DMS 273 (cell line): ENCODE data around the gene GMEB2.
"Not testable (repeated sequence)": the region's sequence is repeated elsewhere in the genome, so short reads cannot be mapped to it uniquely, and the experiment has no call there.

Experiments
- DNase-seq: peaks from one replicate; lab custom pipeline; 2025; ENCODE audit not compliant: unreplicated experiment; lab: John Stamatoyannopoulos, UW

Gene GMEB2

DNA sequence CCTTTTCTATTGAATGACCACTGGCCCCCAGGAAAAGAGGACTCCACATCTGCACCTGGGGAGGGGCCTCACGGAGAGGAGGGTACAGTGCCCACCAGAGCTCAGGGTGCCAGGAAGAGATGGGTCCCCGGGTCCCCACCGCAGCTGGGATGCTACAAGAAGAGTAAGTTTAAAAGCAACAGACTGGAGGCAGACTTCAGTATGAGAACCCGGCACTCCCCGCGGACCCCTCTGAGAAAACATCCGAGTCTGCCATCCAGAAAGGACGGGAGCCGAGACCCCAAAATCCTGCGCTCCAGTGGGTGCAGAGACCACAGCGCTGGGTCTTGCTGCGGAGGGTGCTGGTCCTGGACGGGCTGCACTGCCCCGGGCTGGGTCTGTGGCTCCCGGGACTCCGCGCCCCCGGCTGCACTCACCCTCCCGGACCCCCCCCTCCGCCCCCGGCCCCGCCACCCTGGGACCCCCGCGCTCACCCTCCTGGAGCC lies 53.2 kb downstream of the GMEB2 start:
- no peak for DNase-seq

DNA sequence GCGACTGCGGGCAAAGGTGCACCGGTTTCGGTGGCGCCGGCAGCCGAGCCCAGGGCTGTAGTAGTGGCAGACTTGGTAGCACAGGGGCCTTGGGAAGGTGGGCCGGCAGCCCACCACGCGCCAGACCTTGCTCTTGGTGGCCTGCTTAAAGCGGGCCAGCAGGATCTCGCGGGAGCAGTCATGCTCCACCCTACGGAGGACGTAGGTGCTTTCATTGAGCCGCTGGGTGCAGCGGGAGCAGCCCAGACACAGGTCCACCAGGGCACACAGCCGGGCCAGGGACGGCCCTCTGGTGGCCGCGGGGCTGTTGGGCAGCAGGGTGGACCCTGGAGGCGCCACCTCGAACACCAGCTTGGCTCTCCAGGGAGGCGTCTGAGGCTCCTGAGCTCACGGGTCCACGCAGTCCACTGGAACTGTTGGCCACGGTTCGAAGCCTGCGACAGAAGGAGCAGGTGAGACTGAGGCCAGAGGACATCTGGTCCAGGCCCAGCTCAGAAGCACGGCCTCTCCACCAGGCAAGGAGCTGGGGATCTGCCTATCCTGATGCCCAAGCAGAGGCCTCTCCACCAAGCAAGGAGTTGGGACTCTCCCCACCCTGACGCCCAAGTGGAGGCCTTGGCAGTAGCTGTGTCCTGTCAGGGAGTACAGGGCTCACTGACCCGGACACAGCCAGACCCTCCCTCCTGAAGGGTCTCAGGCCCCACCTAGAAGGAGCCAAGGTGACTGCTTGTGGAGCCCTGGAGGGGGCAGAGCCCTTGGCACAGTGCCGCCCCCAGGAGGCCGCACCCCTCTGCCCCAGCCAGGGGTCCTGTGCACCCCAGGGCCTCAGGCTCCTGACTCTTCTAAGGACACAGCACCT lies 53.9 kb downstream of the GMEB2 start:
- no peak for DNase-seq

- DNase-seq, result no peak
Observed at GRCh38 chr20:63572071-63572787, 54.7 kb downstream of the GMEB2 start.

DNA sequence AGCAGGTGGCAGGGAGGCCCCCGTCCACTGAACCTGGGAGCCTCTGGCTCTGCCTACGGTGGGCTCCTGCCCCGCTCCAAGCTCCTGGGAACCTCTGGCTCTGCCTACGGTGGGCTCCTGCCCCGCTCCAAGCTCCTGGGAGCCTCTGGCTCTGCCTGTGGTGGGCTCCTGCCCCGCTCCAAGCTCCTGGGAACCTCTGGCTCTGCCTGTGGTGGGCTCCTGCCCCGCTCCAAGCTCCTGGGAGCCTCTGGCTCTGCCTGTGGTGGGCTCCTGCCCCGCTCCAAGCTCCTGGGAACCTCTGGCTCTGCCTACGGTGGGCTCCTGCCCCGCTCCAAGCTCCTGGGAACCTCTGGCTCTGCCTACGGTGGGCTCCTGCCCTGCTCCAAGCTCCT lies 55.8 kb downstream of the GMEB2 start:
- DNase-seq, result not testable (repeated sequence)

- no peak for DNase-seq
Observed at GRCh38 chr20:63570281-63571086, 56.4 kb downstream of the GMEB2 start.

DNA sequence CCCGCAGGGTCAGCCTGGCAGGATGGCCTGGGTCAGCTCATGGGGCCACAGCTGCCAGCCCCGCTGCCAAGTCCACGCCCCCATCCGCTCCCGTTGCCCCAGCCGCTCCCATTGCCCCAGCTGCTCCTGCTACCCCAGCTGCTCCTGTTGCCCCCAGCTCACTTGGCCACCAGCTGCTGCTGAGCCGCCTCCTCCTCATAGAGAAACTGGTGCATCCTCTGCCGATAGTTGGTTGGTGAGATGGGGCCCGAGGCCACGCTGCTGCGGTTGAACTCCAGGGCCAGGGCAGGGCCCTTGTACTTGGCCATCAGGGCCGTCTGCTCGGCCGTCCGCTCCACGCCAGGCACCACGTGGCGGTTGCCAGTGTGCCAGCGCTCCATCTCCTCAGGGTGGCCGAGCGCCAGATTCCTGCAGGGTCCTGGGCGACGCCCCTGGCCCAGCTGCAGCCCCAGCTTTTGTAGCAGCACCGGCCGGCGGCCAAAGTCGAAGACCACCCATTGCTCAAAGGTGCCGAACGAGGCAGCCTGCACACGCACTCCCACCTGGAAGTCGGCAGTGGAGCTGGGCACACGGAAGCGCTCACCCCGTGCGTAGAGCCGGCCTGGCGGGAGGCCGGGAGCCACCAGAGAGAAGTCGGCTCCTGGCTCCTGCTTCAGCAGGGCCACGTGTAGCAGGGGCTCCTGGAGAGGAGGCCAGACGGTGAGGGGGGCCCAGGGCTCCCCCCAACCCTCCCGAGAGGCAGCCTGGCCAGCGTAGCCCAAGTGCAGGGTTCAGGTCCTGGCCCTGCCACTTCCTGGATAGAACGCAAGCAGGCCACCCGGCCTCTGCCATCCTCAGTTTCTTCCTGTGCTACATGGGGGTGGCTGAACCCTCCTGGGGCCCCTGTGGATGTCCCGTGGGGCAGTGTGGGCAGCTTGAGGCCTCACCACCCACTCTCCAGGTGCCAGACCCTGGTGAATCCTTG lies 57.6 kb downstream of the GMEB2 start:
- DNase-seq, result peak; percentile 47

DNA sequence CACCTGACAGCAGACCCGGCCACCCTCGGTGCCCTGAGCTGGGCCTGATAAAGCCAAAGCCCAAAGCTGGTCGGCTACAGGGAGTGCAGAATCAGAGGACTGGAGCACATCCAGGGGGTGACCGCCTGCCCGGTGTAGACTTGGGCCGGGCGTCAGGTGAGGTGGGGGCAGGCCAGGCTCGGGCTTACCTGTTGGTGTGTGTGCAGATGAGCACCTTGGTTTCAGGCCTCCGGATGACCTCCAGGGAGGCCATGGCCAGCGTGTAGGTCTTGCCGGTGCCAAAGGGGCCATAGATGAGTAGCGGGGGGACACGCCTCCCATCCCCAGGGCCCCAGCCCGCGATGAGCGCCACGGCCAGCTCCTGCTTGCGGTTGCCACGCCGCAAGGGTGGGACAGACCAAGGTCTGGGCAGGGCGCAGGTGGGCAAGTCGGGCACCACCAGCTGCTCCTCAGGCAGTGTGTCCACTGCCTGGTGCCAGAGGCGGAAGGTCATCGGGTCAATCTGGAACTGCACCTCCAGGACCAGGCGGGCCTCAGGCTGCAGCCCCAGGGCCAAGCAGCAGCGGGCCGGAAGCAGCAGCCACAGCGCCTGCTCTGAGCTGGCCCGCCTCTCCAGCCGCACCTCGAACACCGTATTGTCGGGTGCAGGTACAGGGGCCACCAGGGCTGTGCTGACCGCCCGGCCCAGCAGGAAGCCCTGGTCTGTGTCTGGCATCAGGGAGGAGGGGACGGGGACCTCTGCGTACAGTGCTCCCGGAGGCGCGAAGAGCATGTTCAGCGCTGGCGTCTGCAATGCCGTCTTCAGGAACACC lies 58.5 kb downstream of the GMEB2 start:
- DNase-seq, result no peak

DNA sequence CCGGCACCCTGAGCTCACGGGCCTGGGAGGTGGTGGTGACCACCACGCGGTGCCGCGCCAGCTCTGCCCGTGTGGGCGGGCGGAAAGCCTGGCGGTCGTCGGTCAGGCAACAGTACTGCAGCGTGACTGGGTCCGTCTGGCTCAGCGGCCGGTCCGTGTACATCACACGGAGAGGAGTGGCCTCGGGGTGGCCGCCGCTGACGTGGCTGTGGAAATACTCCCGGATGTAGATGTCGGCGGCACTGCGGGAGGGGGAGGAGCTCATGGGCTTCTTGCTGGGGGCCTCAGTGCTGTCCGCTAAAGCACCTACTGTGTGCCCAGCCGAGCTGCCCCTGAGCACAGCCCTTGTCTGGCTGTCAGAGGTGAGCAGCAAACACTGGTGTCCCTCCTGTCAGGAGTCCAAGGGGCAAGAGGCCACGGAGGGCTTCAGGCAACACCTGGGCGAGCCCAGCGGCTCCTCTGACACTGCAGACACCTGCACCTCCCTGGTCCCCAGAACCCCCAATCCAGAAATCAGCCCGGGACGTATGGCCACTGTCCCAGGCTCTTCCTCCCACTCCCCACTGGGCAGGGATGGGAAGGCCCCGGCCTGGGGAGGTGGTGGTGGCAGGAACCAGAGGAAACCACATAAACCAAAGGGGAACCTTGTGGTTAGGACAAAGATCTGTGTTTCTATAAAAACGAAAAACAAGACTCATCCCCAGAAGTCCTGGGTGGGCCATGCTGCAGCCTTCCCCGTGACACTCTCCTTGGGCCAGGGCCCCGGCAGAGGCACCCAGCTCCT lies 59.3 kb downstream of the GMEB2 start:
- DNase-seq, result no peak

DNA sequence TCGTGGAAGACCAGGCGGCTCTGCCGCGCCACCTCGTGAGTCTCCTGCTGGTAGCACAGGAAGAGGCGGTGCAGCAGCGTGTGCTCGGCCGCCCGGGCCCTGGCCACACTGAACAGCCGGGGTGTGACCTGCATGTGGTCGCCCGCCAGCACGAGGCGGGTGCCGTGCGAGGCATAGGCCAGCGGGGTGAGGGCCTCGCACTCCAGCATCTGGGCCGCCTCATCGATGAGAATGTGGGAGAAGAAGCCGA lies 59.8 kb downstream of the GMEB2 start:
- DNase-seq, result no peak

- DNase-seq, result no peak
Observed at GRCh38 chr20:63566395-63567135, 60.3 kb downstream of the GMEB2 start.

- no peak for DNase-seq
Observed at GRCh38 chr20:63565699-63566335, 61.1 kb downstream of the GMEB2 start.

GRCh38 chr20:63565021-63565698 lies 61.7 kb downstream of the GMEB2 start:
- DNase-seq, result no peak

GRCh38 chr20:63564036-63564810 lies 62.7 kb downstream of the GMEB2 start:
- DNase-seq, result no peak

DNA sequence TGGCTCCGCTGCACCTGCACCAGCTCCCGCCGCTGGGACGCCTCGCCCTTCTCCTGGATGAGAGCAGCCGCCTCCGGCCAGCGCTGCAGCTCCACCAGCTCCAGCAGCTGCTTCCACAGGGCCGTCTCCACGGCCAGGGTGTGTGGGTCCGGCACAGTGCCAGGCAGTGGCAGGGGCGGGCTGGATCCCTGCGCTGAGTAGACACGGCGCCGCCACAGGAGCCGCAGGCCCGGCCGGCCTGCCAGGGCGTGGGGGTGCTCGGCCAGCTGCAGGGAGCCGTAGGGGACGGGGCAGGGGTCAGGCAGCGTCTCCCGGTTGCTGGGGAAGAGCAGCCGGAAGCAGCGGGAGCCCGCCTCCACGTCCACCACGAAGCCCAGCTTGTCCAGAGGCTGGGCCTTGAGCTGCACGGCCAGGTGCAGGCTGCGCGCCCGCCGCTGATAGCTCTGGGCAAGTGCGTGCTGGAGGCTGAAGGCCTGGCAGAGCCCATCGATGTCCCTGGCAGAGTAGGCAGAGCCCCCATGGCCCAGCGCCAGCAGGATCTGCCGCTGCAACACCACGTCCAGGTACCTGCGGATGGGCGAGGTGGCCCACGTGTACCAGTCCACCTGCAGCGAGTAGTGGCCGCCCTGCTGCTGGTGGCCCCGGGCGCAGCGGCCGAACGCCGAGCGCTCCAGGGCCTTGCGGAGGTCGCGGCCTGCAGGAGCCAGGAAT lies 63.5 kb downstream of the GMEB2 start:
- no peak for DNase-seq

DNA sequence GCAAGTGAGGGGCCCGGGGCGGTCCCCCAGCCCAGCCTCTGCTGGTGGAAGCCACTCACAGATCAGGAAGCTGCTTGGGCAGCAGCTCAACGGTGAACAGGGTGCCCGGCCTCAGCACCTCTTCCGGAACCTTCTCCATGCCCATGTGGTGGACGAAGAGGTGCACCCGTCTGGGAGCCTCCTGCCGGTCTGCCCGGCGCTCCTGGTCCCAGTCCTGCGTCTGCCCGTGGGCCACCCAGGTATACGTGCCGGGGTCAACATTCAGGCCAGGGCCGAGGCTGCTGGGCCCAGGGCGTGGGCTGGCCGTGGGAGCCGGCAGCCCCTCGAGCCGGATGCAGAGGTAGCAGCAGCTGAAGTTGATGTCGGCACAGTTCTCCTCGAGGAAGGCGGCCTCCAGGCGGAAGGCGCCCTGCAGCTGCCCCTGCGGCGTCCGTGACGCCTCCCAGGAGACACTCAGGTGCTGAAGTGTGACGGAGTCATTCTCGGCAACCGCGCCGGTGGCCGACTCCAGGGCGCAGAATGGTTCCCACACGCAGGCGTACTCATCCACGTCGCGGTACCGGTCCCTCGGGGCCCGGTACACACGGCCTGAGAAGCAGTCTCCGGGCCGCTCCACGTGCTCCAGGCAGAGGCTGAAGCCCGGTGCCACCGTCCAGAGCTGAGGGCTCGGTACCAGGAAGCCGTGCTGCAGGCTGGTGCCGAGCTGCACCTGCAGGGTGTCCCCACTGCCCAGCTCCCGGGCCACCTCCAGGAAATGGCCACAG lies 64.3 kb downstream of the GMEB2 start:
- DNase-seq, result no peak
